ENCODE results near the gene CYCS.

Gene CYCS

GRCh38 chr7:25109276-25109675 is 15.8 kb downstream of the CYCS start:
- Histone ChIP-seq H2AFZ (ENCODE audit: low read length) (no peak overlapping the region), H3F3A (ENCODE audit: insufficient read depth, low read length) (no peaks in the 10 kb centered on the region), H3K9ac (ENCODE audit: low read length) (no peak overlapping the region), H3K4me3 (ENCODE audit: low read depth, low read length, poor library complexity, severe bottlenecking) (no peak overlapping the region), H4K20me1 (ENCODE audit: insufficient read depth, low read length) (no peaks in the 10 kb centered on the region), H3K36me3 (ENCODE audit: insufficient read depth, low read length) (no peaks in the 10 kb centered on the region), H3K4me1 (ENCODE audit: insufficient read depth, low read length, severe bottlenecking) (no peaks in the 10 kb centered on the region), H3K27ac (ENCODE audit: low read depth, low read length, poor library complexity, severe bottlenecking) (no peak overlapping the region), H3K4me2 (ENCODE audit: low read length) (no peak overlapping the region), H3K27me3 (ENCODE audit: insufficient read depth, low read length) (no peaks in the 10 kb centered on the region; the same call in 1 of the 2 replicates), H3K9me2 (ENCODE audit: low read depth, low read length) (no peaks in the 10 kb centered on the region), H3K9me3 (ENCODE audit: low read length) (no peaks in the 10 kb centered on the region), H3K79me2 (ENCODE audit: insufficient read depth, low read length) (no peaks in the 10 kb centered on the region)
- TF ChIP-seq CTCF (IDR thresholded peaks at IDR 0.05; ENCODE audit: low read length) (no peak), EZH2 (IDR thresholded peaks at IDR 0.05; ENCODE audit: borderline replicate concordance, low read length) (no peak)

- TF ChIP-seq EZH2 (IDR thresholded peaks at IDR 0.05; ENCODE audit: borderline replicate concordance, low read length) = no peak
- no peak for TF ChIP-seq CTCF (IDR thresholded peaks at IDR 0.05; ENCODE audit: low read length)
Measured at GRCh38 chr7:25105911-25106310, 19.1 kb downstream of the CYCS start.

GRCh38 chr7:25103773-25104172 is 21.3 kb downstream of the CYCS start:
- Histone ChIP-seq H3K4me3 (ENCODE audit: low read depth, low read length, poor library complexity, severe bottlenecking) (no peak overlapping the region), H3K36me3 (ENCODE audit: insufficient read depth, low read length) (no peaks in the 10 kb centered on the region), H3K4me2 (ENCODE audit: low read length) (no peak overlapping the region), H3F3A (ENCODE audit: insufficient read depth, low read length) (no peaks in the 10 kb centered on the region), H3K9me2 (ENCODE audit: low read depth, low read length) (no peaks in the 10 kb centered on the region), H3K9ac (ENCODE audit: low read length) (no peak overlapping the region), H3K79me2 (ENCODE audit: insufficient read depth, low read length) (no peaks in the 10 kb centered on the region), H3K27me3 (ENCODE audit: insufficient read depth, low read length) (no peaks in the 10 kb centered on the region; the same call in 1 of the 2 replicates), H3K9me3 (ENCODE audit: low read length) (no peaks in the 10 kb centered on the region), H3K4me1 (ENCODE audit: insufficient read depth, low read length, severe bottlenecking) (no peaks in the 10 kb centered on the region), H4K20me1 (ENCODE audit: insufficient read depth, low read length) (no peaks in the 10 kb centered on the region), H2AFZ (ENCODE audit: low read length) (no peak overlapping the region), H3K27ac (ENCODE audit: low read depth, low read length, poor library complexity, severe bottlenecking) (no peak overlapping the region)
- TF ChIP-seq CTCF (IDR thresholded peaks at IDR 0.05; ENCODE audit: low read length) = no peak
- TF ChIP-seq EZH2 (IDR thresholded peaks at IDR 0.05; ENCODE audit: borderline replicate concordance, low read length) = no peak

More at GRCh38 chr7:25105911-25106310, 19.1 kb downstream of the CYCS start:
- Histone ChIP-seq H3K4me1 (ENCODE audit: insufficient read depth, low read length, severe bottlenecking) (no peaks in the 10 kb centered on the region), H3K79me2 (ENCODE audit: insufficient read depth, low read length) (no peaks in the 10 kb centered on the region), H3F3A (ENCODE audit: insufficient read depth, low read length) (no peaks in the 10 kb centered on the region), H3K36me3 (ENCODE audit: insufficient read depth, low read length) (no peaks in the 10 kb centered on the region), H2AFZ (ENCODE audit: low read length) (no peak overlapping the region), H3K9me3 (ENCODE audit: low read length) (no peaks in the 10 kb centered on the region), H4K20me1 (ENCODE audit: insufficient read depth, low read length) (no peaks in the 10 kb centered on the region), H3K9ac (ENCODE audit: low read length) (no peak overlapping the region), H3K27ac (ENCODE audit: low read depth, low read length, poor library complexity, severe bottlenecking) (no peak overlapping the region), H3K4me2 (ENCODE audit: low read length) (no peak overlapping the region), H3K27me3 (ENCODE audit: insufficient read depth, low read length) (no peaks in the 10 kb centered on the region; the same call in 1 of the 2 replicates), H3K9me2 (ENCODE audit: low read depth, low read length) (no peaks in the 10 kb centered on the region), H3K4me3 (ENCODE audit: low read depth, low read length, poor library complexity, severe bottlenecking) (no peak overlapping the region)
